ENCODE measurements around the gene GBF1. TPM values are rescaled to one million over a fixed set of nuclear protein-coding genes. Genes with fewer than 3 reads are reported as not detected.
A peak's percentile ranks its signal among the peaks of the same experiment; 100 is the strongest.

Gene GBF1
- total and polyA plus RNA-seq, 2 of the 13 experiments (the other 11 are each of a cell fraction or from before 2014, with no cell fraction given) = 17.1 to 21.9 TPM

DNA sequence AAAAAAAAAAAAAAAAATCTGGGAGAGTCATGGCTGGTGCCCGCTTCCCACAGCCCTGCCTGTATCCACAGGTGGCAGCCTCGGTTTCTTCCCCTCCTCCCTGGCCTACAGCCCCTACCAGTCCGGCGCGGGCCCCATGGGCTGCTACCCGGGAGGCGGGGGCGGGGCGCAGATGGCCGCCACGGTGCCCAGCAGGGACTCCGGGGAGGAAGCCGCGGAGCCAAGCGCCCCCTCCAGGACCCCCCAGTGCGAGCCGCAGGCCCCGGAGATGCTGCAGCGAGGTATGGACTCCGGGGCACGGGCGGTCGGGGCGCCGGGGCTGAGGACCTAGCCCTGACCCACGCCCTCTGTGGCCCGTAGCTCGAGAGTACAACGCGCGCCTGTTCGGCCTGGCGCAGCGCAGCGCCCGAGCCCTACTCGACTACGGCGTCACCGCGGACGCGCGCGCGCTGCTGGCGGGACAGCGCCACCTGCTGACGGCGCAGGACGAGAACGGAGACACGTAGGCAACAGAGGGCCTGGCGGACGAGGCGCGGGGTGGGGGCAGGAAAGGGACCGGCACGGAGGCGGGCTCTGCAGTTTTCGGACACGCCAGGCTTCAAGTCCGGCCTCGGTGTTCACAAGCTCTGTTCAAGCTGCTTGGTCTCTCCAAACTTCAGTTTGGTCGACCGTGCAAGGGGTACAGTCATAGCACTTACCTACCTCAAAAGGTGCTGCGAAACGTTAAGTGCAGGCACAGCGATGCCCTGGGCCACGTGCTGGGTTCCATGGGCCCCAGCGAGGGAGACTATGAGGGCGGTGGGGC lies 154.1 kb downstream of the GBF1 start (continued):
- TF ChIP-seq FOXC1 (CRISPR knock-in tag; IDR thresholded peaks at IDR 0.05; ENCODE audit: borderline replicate concordance) (peak; percentile 78; the same call in 1 of the 2 replicates), ELF4 (CRISPR knock-in tag; IDR thresholded peaks at IDR 0.05; ENCODE audit: borderline replicate concordance) (peak; percentile 35; the same call in 1 of the 2 replicates), MEIS2 (CRISPR knock-in tag; IDR thresholded peaks at IDR 0.05) (peak; percentile 52; the same call in 1 of the 2 replicates), RFXANK (CRISPR knock-in tag; IDR thresholded peaks at IDR 0.05) (0 out of 2 replicates have a peak, but pooled peaks have one; percentile 46), POLR2AphosphoS2 (IDR thresholded peaks at IDR 0.05; ENCODE audit: low read depth, low read length) (no peak), EZH2 (conservative IDR thresholded peaks at IDR 0.05; ENCODE audit: low read depth, low read length) (no peak), MZF1 (CRISPR knock-in tag; IDR thresholded peaks at IDR 0.05; ENCODE audit: borderline replicate concordance) (no peak), WIZ (CRISPR knock-in tag; IDR thresholded peaks at IDR 0.05) (peak; percentile 87; the same call in 1 of the 2 replicates), FOSL2 (CRISPR knock-in tag; IDR thresholded peaks at IDR 0.05) (peak; percentile 59), ZNF674 (CRISPR knock-in tag; IDR thresholded peaks at IDR 0.05; ENCODE audit: low read depth) (peak; percentile 51; the same call in 1 of the 2 replicates), ONECUT2 (CRISPR knock-in tag; IDR thresholded peaks at IDR 0.05) (no peak), XRCC5 (optimal IDR thresholded peaks at IDR 0.05; ENCODE audit: low read length) (peak; percentile 98), MTA1 (CRISPR knock-in tag; IDR thresholded peaks at IDR 0.05; ENCODE audit: borderline replicate concordance) (0 out of 2 replicates have a peak, but pooled peaks have one; percentile 38), ZNF891 (CRISPR knock-in tag; IDR thresholded peaks at IDR 0.05) (peak; percentile 43), ZFYVE20 (CRISPR knock-in tag; IDR thresholded peaks at IDR 0.05; ENCODE audit: borderline replicate concordance, low read depth) (no peak), SAFB2 (CRISPR knock-in tag; IDR thresholded peaks at IDR 0.05; ENCODE audit: borderline replicate concordance, low read depth) (peak; percentile 94), ZMYM3 (CRISPR knock-in tag; IDR thresholded peaks at IDR 0.05) (peak; percentile 51; the same call in 1 of the 2 replicates), ZNF781 (CRISPR knock-in tag; IDR thresholded peaks at IDR 0.05; ENCODE audit: borderline replicate concordance, not compliant biosample characterization) (no peak), CENPT (CRISPR knock-in tag; IDR thresholded peaks at IDR 0.05; ENCODE audit: low read depth) (peak; percentile 33; the same call in 1 of the 2 replicates)
- TF ChIP-seq, protein P1, sequence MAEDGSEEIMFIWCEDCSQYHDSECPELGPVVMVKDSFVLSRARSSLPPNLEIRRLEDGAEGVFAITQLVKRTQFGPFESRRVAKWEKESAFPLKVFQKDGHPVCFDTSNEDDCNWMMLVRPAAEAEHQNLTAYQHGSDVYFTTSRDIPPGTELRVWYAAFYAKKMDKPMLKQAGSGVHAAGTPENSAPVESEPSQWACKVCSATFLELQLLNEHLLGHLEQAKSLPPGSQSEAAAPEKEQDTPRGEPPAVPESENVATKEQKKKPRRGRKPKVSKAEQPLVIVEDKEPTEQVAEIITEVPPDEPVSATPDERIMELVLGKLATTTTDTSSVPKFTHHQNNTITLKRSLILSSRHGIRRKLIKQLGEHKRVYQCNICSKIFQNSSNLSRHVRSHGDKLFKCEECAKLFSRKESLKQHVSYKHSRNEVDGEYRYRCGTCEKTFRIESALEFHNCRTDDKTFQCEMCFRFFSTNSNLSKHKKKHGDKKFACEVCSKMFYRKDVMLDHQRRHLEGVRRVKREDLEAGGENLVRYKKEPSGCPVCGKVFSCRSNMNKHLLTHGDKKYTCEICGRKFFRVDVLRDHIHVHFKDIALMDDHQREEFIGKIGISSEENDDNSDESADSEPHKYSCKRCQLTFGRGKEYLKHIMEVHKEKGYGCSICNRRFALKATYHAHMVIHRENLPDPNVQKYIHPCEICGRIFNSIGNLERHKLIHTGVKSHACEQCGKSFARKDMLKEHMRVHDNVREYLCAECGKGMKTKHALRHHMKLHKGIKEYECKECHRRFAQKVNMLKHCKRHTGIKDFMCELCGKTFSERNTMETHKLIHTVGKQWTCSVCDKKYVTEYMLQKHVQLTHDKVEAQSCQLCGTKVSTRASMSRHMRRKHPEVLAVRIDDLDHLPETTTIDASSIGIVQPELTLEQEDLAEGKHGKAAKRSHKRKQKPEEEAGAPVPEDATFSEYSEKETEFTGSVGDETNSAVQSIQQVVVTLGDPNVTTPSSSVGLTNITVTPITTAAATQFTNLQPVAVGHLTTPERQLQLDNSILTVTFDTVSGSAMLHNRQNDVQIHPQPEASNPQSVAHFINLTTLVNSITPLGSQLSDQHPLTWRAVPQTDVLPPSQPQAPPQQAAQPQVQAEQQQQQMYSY (CRISPR knock-in tag; IDR thresholded peaks at IDR 0.05) = no peak
- TF ChIP-seq, protein P2, sequence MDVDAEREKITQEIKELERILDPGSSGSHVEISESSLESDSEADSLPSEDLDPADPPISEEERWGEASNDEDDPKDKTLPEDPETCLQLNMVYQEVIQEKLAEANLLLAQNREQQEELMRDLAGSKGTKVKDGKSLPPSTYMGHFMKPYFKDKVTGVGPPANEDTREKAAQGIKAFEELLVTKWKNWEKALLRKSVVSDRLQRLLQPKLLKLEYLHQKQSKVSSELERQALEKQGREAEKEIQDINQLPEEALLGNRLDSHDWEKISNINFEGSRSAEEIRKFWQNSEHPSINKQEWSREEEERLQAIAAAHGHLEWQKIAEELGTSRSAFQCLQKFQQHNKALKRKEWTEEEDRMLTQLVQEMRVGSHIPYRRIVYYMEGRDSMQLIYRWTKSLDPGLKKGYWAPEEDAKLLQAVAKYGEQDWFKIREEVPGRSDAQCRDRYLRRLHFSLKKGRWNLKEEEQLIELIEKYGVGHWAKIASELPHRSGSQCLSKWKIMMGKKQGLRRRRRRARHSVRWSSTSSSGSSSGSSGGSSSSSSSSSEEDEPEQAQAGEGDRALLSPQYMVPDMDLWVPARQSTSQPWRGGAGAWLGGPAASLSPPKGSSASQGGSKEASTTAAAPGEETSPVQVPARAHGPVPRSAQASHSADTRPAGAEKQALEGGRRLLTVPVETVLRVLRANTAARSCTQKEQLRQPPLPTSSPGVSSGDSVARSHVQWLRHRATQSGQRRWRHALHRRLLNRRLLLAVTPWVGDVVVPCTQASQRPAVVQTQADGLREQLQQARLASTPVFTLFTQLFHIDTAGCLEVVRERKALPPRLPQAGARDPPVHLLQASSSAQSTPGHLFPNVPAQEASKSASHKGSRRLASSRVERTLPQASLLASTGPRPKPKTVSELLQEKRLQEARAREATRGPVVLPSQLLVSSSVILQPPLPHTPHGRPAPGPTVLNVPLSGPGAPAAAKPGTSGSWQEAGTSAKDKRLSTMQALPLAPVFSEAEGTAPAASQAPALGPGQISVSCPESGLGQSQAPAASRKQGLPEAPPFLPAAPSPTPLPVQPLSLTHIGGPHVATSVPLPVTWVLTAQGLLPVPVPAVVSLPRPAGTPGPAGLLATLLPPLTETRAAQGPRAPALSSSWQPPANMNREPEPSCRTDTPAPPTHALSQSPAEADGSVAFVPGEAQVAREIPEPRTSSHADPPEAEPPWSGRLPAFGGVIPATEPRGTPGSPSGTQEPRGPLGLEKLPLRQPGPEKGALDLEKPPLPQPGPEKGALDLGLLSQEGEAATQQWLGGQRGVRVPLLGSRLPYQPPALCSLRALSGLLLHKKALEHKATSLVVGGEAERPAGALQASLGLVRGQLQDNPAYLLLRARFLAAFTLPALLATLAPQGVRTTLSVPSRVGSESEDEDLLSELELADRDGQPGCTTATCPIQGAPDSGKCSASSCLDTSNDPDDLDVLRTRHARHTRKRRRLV (CRISPR knock-in tag; IDR thresholded peaks at IDR 0.05) = no peak
